Measurements from ENCODE around the gene BBS9.

Gene BBS9

GRCh38 chr7:33250421-33250871 lies 121.1 kb downstream of the BBS9 start:
- no peak for TF ChIP-seq FOXP2 (optimal IDR thresholded peaks at IDR 0.05; ENCODE audit: borderline replicate concordance, extremely low read depth, extremely low read length, insufficient read depth)
- TF ChIP-seq TAF1 (IDR thresholded peaks at IDR 0.05; ENCODE audit: borderline replicate concordance, insufficient read depth, low read length), result no peak
- TF ChIP-seq SIN3A (IDR thresholded peaks at IDR 0.05; ENCODE audit: borderline replicate concordance, insufficient read depth, low read length), result no peak
- TF ChIP-seq, protein P1, sequence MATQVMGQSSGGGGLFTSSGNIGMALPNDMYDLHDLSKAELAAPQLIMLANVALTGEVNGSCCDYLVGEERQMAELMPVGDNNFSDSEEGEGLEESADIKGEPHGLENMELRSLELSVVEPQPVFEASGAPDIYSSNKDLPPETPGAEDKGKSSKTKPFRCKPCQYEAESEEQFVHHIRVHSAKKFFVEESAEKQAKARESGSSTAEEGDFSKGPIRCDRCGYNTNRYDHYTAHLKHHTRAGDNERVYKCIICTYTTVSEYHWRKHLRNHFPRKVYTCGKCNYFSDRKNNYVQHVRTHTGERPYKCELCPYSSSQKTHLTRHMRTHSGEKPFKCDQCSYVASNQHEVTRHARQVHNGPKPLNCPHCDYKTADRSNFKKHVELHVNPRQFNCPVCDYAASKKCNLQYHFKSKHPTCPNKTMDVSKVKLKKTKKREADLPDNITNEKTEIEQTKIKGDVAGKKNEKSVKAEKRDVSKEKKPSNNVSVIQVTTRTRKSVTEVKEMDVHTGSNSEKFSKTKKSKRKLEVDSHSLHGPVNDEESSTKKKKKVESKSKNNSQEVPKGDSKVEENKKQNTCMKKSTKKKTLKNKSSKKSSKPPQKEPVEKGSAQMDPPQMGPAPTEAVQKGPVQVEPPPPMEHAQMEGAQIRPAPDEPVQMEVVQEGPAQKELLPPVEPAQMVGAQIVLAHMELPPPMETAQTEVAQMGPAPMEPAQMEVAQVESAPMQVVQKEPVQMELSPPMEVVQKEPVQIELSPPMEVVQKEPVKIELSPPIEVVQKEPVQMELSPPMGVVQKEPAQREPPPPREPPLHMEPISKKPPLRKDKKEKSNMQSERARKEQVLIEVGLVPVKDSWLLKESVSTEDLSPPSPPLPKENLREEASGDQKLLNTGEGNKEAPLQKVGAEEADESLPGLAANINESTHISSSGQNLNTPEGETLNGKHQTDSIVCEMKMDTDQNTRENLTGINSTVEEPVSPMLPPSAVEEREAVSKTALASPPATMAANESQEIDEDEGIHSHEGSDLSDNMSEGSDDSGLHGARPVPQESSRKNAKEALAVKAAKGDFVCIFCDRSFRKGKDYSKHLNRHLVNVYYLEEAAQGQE (IDR thresholded peaks at IDR 0.05; ENCODE audit: insufficient read depth in 1 of 2, low read depth in 2 of 2, low read length in 2 of 2), result no peak
- no peak for TF ChIP-seq POLR2AphosphoS5 (IDR thresholded peaks at IDR 0.05; ENCODE audit: low read depth, low read length)

DNA sequence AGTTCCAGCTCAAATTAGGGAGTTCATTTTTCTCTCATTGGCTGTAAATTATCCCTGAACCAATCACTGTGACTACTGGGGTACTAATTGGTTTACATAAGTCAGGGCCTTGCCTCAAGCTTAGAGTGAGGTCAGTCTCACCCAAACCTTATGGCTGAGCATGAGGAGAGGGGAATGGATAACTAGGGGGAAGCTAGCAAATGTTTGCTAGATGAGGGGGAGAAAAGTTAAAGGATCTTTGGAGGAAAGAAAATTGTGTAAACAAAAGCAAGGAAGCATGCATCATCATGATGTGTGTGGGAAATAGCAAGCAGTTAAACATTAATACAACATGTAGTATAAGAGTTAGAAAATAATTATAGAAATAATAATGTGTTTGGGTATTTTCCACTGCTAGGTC lies 121.9 kb downstream of the BBS9 start:
- TF ChIP-seq, protein P1 (IDR thresholded peaks at IDR 0.05; ENCODE audit: insufficient read depth in 1 of 2, low read depth in 2 of 2, low read length in 2 of 2), result no peak
- TF ChIP-seq SIN3A (IDR thresholded peaks at IDR 0.05; ENCODE audit: borderline replicate concordance, insufficient read depth, low read length), result no peak
- no peak for TF ChIP-seq FOXP2 (optimal IDR thresholded peaks at IDR 0.05; ENCODE audit: borderline replicate concordance, extremely low read depth, extremely low read length, insufficient read depth)
- TF ChIP-seq POLR2AphosphoS5 (IDR thresholded peaks at IDR 0.05; ENCODE audit: low read depth, low read length), result no peak
- TF ChIP-seq TAF1 (IDR thresholded peaks at IDR 0.05; ENCODE audit: borderline replicate concordance, insufficient read depth, low read length), result no peak

- TF ChIP-seq SIN3A (IDR thresholded peaks at IDR 0.05; ENCODE audit: borderline replicate concordance, insufficient read depth, low read length) (no peak), FOXP2 (optimal IDR thresholded peaks at IDR 0.05; ENCODE audit: borderline replicate concordance, extremely low read depth, extremely low read length, insufficient read depth) (no peak), TAF1 (IDR thresholded peaks at IDR 0.05; ENCODE audit: borderline replicate concordance, insufficient read depth, low read length) (no peak), POLR2AphosphoS5 (IDR thresholded peaks at IDR 0.05; ENCODE audit: low read depth, low read length) (no peak)
- TF ChIP-seq, protein P1 (IDR thresholded peaks at IDR 0.05; ENCODE audit: insufficient read depth in 1 of 2, low read depth in 2 of 2, low read length in 2 of 2), result no peak
Observed at GRCh38 chr7:33258491-33258951, 129.2 kb downstream of the BBS9 start.

GRCh38 chr7:33261585-33261984 lies 132.2 kb downstream of the BBS9 start:
- TF ChIP-seq, protein P1 (IDR thresholded peaks at IDR 0.05; ENCODE audit: insufficient read depth in 1 of 2, low read depth in 2 of 2, low read length in 2 of 2), result no peak
- TF ChIP-seq TAF1 (IDR thresholded peaks at IDR 0.05; ENCODE audit: borderline replicate concordance, insufficient read depth, low read length), result no peak
- TF ChIP-seq FOXP2 (optimal IDR thresholded peaks at IDR 0.05; ENCODE audit: borderline replicate concordance, extremely low read depth, extremely low read length, insufficient read depth), result no peak
- TF ChIP-seq POLR2AphosphoS5 (IDR thresholded peaks at IDR 0.05; ENCODE audit: low read depth, low read length), result no peak
- TF ChIP-seq SIN3A (IDR thresholded peaks at IDR 0.05; ENCODE audit: borderline replicate concordance, insufficient read depth, low read length), result no peak

DNA sequence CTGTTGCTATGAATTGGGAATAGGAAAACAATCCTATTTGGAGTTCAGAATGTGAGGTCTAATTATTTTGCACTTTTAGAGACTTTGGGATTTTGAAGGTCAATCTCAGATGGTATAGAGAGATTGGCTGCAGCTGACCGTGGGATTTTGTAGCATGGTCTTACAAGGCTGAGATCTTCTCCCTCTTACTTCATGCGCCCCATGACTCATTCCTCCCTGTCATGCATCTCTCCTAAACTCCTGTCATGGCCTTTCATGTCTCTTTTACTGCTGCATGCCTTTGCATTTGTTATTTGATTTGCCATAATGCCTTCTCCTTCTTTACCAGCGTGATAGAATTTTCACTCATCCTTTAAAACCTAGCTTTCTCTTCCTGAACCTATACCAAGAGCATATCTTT lies 133.1 kb downstream of the BBS9 start:
- TF ChIP-seq TAF1 (IDR thresholded peaks at IDR 0.05; ENCODE audit: borderline replicate concordance, insufficient read depth, low read length), result no peak
- TF ChIP-seq FOXP2 (optimal IDR thresholded peaks at IDR 0.05; ENCODE audit: borderline replicate concordance, extremely low read depth, extremely low read length, insufficient read depth), result no peak
- no peak for TF ChIP-seq SIN3A (IDR thresholded peaks at IDR 0.05; ENCODE audit: borderline replicate concordance, insufficient read depth, low read length)
- TF ChIP-seq POLR2AphosphoS5 (IDR thresholded peaks at IDR 0.05; ENCODE audit: low read depth, low read length), result no peak
- TF ChIP-seq, protein P1 (IDR thresholded peaks at IDR 0.05; ENCODE audit: insufficient read depth in 1 of 2, low read depth in 2 of 2, low read length in 2 of 2), result no peak
